ENCODE data around the gene GPNMB.
A peak's percentile ranks its signal among the peaks of the same experiment; 100 is the strongest.
"Not testable (repeated sequence)": the region's sequence is repeated elsewhere in the genome, so short reads cannot be mapped to it uniquely, and the experiment has no call there.

GPNMB gene

DNA sequence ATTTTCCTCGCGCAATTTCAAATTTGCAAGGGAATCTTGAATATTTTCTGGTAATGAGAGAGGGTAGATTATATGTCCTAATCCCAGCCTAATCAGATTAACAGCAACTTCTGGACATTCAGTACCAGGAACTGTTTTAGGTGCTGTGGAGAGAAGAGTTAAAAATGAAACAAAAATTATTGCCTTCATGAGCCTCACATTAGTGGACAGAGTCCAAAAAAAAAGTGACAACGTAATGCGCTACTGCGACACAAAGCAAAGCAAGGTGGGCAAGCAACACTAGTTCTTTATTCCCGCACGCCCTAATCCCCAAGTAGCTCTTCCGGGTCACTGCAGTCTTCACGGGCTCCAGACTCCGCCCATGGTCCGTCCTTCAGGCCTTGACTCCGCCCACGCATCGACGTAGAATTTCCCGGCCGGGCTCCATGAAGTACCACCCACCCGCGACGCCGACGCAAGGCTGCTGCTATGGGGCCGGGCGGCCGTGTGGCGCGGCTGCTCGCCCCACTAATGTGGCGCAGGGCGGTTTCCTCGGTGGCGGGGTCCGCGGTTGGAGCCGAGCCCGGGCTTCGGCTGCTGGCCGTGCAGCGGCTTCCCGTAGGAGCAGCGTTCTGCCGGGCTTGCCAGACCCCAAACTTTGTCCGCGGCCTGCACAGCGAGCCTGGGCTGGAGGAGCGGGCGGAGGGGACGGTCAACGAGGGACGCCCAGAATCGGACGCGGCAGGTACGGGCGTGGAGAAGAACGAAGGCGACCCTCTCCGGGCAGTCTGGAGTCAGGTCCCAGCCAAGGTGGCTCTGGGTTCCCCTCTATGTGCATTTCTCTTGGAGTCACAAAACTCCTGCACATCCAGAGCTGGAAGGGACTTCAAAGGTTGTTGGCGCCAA lies 52.6 kb downstream of the GPNMB start, which contains the start of gene MALSU1:
Gene MALSU1 (plus strand): TSS at position 455 of the 885 bp plus-strand sequence. CDS start 14 bp downstream, at position 469.
- H3K27ac ChIP-seq = peak within 1 kb of the TSS; percentile 82
- TF ChIP-seq, protein P1, sequence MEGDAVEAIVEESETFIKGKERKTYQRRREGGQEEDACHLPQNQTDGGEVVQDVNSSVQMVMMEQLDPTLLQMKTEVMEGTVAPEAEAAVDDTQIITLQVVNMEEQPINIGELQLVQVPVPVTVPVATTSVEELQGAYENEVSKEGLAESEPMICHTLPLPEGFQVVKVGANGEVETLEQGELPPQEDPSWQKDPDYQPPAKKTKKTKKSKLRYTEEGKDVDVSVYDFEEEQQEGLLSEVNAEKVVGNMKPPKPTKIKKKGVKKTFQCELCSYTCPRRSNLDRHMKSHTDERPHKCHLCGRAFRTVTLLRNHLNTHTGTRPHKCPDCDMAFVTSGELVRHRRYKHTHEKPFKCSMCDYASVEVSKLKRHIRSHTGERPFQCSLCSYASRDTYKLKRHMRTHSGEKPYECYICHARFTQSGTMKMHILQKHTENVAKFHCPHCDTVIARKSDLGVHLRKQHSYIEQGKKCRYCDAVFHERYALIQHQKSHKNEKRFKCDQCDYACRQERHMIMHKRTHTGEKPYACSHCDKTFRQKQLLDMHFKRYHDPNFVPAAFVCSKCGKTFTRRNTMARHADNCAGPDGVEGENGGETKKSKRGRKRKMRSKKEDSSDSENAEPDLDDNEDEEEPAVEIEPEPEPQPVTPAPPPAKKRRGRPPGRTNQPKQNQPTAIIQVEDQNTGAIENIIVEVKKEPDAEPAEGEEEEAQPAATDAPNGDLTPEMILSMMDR (conservative IDR thresholded peaks at IDR 0.05) = no peak
- peak; percentile 99 for TF ChIP-seq ZFX (IDR thresholded peaks at IDR 0.05)

DNA sequence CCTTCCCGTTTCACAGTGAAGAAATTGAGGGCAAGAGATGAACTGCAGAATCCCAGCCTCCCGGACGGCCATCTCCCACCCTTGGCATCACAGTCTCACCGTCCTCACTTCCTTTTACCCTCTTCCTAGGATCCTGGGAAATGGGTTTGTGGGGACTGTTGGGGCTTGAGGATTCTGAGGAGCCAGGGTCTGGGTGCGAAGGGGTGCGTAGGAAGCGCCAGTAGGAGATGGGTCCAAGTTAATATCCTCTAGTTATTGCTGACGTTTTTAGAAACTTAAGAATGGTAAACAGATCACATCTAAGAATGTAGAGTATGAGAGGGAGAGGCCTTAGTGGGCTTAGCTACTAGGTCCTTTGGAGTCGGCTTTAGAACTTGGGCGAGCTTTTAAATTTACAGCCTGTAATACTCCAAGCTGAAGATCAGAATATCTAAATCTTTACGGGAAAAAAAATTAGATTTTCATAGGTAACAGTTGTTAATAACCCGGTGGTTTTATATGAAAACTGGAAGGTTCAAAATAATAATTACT lies 53.3 kb downstream of the GPNMB start:
- TF ChIP-seq, protein P1 (conservative IDR thresholded peaks at IDR 0.05) = no peak
- no peak for TF ChIP-seq ZFX (IDR thresholded peaks at IDR 0.05)
- peak overlapping the region; percentile 82 for H3K27ac ChIP-seq

DNA sequence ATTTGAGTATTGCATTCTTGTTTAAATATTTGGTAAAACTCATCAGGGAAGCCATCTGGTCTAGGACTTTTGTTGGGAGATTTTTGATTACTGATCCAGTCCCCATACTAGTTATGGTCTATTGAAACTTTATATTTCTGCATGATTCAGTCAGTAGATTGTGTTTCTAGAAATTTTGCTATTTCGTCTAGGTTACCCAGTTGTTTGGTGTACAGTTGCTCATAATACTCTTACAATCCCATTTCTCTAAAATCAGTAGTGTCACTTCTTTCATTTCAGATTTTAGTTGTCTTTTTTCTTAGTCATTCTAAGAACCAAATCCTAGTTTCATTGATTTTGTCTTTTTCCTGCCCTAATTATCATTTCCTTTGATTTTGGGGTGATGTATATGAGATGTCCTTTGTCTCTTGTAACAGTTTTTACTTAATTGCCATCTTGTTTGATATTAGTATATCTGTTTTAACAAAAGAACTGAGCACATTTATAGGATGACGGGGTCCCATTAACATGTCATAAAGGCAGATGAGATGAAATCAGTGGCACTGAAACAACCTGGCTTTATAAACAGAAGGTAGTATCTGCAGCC lies 60.5 kb downstream of the GPNMB start:
- TF ChIP-seq, protein P1 (conservative IDR thresholded peaks at IDR 0.05) = no peak
- no peak for TF ChIP-seq ZFX (IDR thresholded peaks at IDR 0.05)
- no peak overlapping the region for H3K27ac ChIP-seq

DNA sequence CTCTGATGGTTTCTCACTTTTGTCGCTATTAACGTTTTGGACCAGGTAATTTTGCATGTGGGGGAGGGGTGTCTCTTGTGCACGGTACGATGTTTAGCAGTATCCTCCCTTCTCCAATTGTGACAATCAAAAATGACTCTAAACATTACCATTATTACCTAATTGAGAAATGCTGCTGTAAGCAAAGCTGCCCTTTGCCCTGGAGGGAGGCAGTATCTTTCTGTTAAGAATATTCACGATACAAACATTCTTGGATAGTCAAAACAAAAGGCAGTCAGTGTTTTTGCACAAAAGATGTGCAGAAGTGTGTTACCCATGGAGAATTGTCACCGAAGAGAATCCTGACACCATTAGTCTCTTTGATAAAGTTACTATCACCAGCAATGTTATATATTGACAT lies 62.2 kb downstream of the GPNMB start:
- TF ChIP-seq, protein P1 (conservative IDR thresholded peaks at IDR 0.05) = no peak
- TF ChIP-seq ZFX (IDR thresholded peaks at IDR 0.05) = no peak

DNA sequence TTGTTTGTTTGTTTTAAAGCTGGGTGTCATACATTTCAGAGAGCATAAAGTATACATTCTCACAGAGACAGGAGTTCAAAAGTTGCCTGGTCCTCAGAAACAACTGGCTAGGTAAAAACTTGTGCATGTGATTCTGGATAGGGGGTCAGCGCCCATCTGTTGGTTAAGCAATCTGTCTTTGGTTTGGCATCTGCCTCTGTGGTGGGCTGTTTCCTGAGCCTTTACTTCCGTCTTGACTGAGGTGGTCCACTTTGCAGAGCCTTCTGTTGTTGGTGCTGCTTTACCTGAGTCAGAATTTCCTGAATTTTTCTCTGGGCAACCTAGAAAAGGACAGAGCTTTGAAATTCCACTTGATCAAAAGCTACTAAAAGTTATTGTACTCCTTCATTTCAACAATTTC lies 65.6 kb downstream of the GPNMB start:
- not testable (repeated sequence) for H3K27ac ChIP-seq

More for the DNA sequence above, 62.2 kb downstream of the GPNMB start:
- no peak overlapping the region for H3K27ac ChIP-seq

DNA sequence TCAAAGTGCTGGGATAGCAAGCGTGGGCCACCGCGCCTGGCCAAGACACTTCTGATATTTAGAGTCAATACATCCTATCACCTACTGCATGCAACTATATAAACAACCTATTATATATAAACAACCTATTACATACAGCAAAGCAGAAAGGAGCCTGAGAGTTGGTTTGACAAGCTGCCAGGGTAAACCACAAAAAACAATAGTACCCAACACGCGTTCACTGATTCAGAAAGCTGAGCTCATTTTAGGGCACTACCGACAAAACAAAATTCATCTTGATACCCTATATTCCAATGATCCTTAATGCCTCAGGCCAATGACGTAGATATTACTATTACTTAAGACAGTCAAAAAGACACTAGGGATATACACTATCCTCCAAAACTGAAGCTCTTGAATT lies 68.8 kb downstream of the GPNMB start:
- H3K27ac ChIP-seq = no peak overlapping the region
- no peak for TF ChIP-seq ZFX (IDR thresholded peaks at IDR 0.05)
- TF ChIP-seq, protein P1 (conservative IDR thresholded peaks at IDR 0.05) = no peak
